Body of pancreas (tissue), 4 donors: ENCODE measurements around the gene PPP1R1B.

Source experiments
- CTCF ChIP-seq, 7 experiments: fragments of 450-650 bp in 4 of 7; fragments of 200-600 bp in 3 of 7; sonication (generic) in 3 of 7; IDR thresholded peaks; one replicate each; pipeline ENCODE4 v1.5.1; 2016 to 2019; ENCODE audit warnings: antibody characterized with exemption in 7 of 7
- POLR2A ChIP-seq, 3 donors: fragments of 450-650 bp; IDR thresholded peaks; one replicate each; pipeline ENCODE4 v1.6.1; 2016; ENCODE audit warnings: antibody characterized with exemption in 3 of 3, mild to moderate bottlenecking in 2 of 3

- TF ChIP-seq CTCF (IDR thresholded peaks at IDR 0.05): no peak
- TF ChIP-seq POLR2A (IDR thresholded peaks at IDR 0.05): peak in 2 of 3 donors; percentile 34 to 37
Measured at GRCh38 chr17:39674702-39675389, 48.1 kb downstream of the PPP1R1B start.
